BJ (cell line): Measurements from ENCODE around the gene LCN6. TPM values are rescaled to one million over a fixed set of nuclear protein-coding genes. Genes with fewer than 3 reads are reported as not detected.
"Not testable (repeated sequence)": the region's sequence is repeated elsewhere in the genome, so short reads cannot be mapped to it uniquely, and the experiment has no call there.

ENCODE experiments used
- CTCF ChIA-PET: fragments of 350-600 bp; formaldehyde crosslinking; extraction: SDS; loops from one replicate; lab custom pipeline; 2021; ENCODE audit warnings: antibody characterized with exemption, inconsistent platforms; lab: Yijun Ruan, JAX
- POLR2A ChIA-PET: fragments of 300-600 bp; sonication (Branson Sonifier 250); formaldehyde crosslinking; extraction: SDS; loops from one replicate; lab custom pipeline; 2021; ENCODE audit warnings: antibody characterized with exemption; lab: Charles Lee
- DNase-seq: peaks from one replicate; pipeline ENCODE4 v3.0.0-alpha.2; 2011; ENCODE audit warnings: low read depth
- H3K27me3 ChIP-seq: 2 replicates; pipeline ENCODE4 v1.6.0; 2011; ENCODE audit warnings: low read length; ENCODE audit not compliant: control insufficient read depth, insufficient read depth
- H3K36me3 ChIP-seq: 2 replicates; pipeline ENCODE4 v1.5.1; 2011; ENCODE audit warnings: low read length; ENCODE audit not compliant: control insufficient read depth, insufficient read depth
- H3K4me3 ChIP-seq: 2 replicates; pipeline ENCODE4 v1.5.1; 2011; ENCODE audit warnings: low read depth, mild to moderate bottlenecking, control low read depth, low read length
- CTCF ChIP-seq: IDR thresholded peaks from 2 replicates; pipeline ENCODE4 v1.5.1; 2011; ENCODE audit warnings: low read depth, mild to moderate bottlenecking, control low read depth, inconsistent platforms, low read length, moderate library complexity; ENCODE audit not compliant: insufficient read depth
- polyA plus RNA-seq: library from polyadenylated mRNA; depleted of rRNA; stranded (reverse); fragments of >200 nt; gene quantifications from 2 replicates; pipeline ENCODE4 v1.2.3, GENCODE V29; 2011

The LCN6 gene
- polyA plus RNA-seq, 1 experiment: not detected

GRCh38 chr9:136711751-136712689 lies 36.3 kb downstream of the LCN6 start, which contains the start of gene DIPK1B:
Gene DIPK1B, plus strand, starts transcription at chr9:136712572. Its CDS starts 94 bp downstream, at chr9:136712666.
- POLR2A ChIA-PET: no interaction called here
- CTCF ChIA-PET: no interaction called here
- DNase-seq: no peak

GRCh38 chr9:136711219-136711648 lies 37.1 kb downstream of the LCN6 start:
- CTCF ChIA-PET, DNase-seq, H3K27me3 ChIP-seq, POLR2A ChIA-PET, H3K36me3 ChIP-seq, H3K4me3 ChIP-seq: not testable (repeated sequence)

More at GRCh38 chr9:136711751-136712689, 36.3 kb downstream of the LCN6 start, which contains the start of gene DIPK1B:
- Histone ChIP-seq H3K27me3 (peaks cover 6% of the 10 kb centered on the region; the same call in 1 of the 2 replicates), H3K36me3 (no peaks in the 10 kb centered on the region), H3K4me3 (no peak within 1 kb of the TSS)
- TF ChIP-seq CTCF: no peak

- POLR2A ChIA-PET: no interaction called here
Measured at GRCh38 chr9:136710543-136710942, 37.8 kb downstream of the LCN6 start.

GRCh38 chr9:136709454-136710109 lies 38.7 kb downstream of the LCN6 start:
- Histone ChIP-seq H3K4me3 (no peak overlapping the region), H3K27me3 (peaks cover 4% of the 10 kb centered on the region; the same call in 1 of the 2 replicates), H3K36me3 (no peaks in the 10 kb centered on the region)
- TF ChIP-seq CTCF: no peak
- CTCF ChIA-PET: no interaction called here
- no peak for DNase-seq
- POLR2A ChIA-PET: no interaction called here

More at GRCh38 chr9:136710543-136710942, 37.8 kb downstream of the LCN6 start:
- Histone ChIP-seq H3K4me3 (no peak overlapping the region), H3K27me3 (peaks cover 4% of the 10 kb centered on the region; the same call in 1 of the 2 replicates), H3K36me3 (no peaks in the 10 kb centered on the region)
- no peak for DNase-seq
- CTCF ChIA-PET: no interaction called here
- no peak for TF ChIP-seq CTCF

GRCh38 chr9:136707849-136708517 lies 40.3 kb downstream of the LCN6 start:
- ChIA-PET POLR2A (no interaction called here), CTCF (interaction anchor here (0.7 kb wide), 2 partner anchors 36 to 218 kb away, joined by 3 to 5 read pairs; no protein-coding TSS in a partner anchor)
- DNase-seq: no peak
- no peak overlapping the region for H3K4me3 ChIP-seq
- H3K36me3 ChIP-seq: no peaks in the 10 kb centered on the region
- H3K27me3 ChIP-seq: no peaks in the 10 kb centered on the region; the same call in 1 of the 2 replicates
- TF ChIP-seq CTCF: no peak
